HG03135 (cell line): ENCODE data around the gene LIMA1.
A peak's percentile ranks its signal among the peaks of the same experiment; 100 is the strongest.

Experiments used
- ATAC-seq: cut with Tn5 transposase; IDR thresholded peaks from one replicate; pipeline ENCODE4 v1.9.1; 2021; ENCODE audit warnings: mild to moderate bottlenecking, moderate library complexity; ENCODE audit not compliant: unreplicated experiment

LIMA1 gene

DNA sequence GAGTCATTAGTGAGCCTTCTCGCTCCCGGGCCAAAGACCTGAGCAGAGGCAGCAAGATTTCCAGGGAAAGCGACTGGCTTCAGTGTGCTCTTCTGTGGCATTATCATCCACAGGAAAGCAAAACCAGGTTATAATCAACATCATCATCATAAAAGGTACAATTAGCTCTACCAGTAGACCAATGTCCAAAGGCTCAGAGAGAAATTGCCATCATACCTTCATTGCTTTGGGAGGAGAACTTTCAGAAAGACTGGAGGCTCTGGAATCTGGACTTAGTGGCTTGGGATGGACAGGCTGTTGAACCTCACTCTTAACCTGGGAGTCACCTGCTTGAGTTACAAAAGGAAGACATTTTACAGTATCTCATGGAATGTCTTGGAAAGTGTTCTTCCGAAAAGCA lies 91.1 kb downstream of the LIMA1 start:
- ATAC-seq, result no peak

DNA sequence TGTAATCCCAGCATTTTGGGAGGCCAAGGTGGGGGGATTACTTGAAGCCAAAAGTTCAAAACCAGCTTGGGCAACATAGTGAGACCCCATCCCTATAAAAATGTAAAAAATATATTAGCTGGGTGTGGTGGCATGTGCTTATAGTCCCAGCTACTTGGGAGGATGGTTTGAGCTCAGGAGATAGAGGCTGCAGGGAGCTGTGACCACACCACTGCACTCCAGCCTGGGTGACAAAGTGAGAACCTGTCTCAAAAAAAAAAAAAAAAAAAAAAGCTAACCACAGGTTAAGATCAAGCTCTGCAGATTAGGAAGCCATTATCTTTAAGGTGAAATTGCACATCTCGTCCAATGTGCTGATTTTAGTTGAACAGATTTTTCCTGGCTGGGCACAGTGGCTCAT lies 92.5 kb downstream of the LIMA1 start:
- ATAC-seq, result no peak

GRCh38 chr12:50188875-50189575 lies 94.3 kb downstream of the LIMA1 start:
- ATAC-seq, result no peak

DNA sequence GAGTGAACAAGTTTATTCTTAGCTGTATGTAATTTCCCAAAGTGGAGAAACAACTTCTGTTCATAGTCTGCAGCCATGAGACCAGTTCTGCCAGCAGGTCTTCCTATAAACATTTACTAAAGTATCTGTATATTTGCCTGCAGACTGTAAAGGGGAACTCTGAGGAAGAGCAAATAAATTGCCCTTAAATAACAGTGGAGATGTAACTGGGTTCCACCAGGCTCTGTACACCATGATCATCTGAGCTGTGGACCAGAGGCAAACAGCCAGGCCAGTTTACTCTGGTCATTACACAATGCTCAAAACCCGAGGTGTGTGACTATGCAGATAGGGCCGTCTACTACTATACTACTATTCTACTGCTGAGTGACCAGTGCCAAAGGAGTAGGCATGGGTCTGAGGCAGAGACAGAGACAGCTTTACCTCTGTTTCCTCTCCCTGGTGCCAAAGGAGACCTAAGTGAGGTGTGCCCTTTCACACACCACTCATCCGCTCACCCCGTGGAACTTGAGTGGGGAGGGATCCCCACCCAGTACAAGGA lies 95.0 kb downstream of the LIMA1 start:
- ATAC-seq, result no peak

GRCh38 chr12:50187084-50187900 lies 96.0 kb downstream of the LIMA1 start:
- ATAC-seq, result no peak

- ATAC-seq, result no peak
These were observed 96.6 kb downstream of the LIMA1 start for GRCh38 chr12:50186681-50187080.

DNA sequence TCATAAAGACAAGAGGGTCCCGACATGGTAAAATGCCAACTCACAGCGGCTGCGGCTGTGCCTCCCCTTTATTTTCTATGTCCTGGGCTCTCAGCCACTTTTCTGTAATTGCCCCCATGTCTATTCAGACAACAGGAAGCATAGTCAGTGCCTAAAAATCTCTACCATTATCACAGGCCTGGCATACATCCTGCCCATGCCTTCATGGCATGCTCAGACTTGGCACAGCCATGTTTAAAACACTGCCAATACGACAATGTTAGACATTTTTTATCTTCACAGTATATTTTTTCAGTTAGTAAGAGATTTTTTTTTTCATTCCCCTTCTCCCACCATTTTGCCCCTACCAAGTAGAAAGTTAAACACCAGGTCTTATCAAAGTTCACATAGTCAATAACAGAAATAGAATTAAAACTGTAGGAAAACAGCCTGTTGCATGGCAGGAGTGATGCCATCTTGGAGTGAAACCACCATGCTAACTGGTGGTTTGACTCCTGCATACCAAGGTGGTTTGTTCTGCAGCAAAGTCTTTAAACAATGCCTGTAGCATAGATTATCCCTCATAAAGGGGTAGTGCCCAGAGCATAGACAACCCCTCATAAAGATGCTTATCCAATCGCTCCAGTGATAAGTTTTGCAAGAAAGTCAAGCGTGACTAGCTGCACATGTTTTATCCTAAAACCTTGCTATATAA lies 97.2 kb downstream of the LIMA1 start:
- ATAC-seq, result no peak

GRCh38 chr12:50185301-50185895 lies 97.9 kb downstream of the LIMA1 start:
- no peak for ATAC-seq

DNA sequence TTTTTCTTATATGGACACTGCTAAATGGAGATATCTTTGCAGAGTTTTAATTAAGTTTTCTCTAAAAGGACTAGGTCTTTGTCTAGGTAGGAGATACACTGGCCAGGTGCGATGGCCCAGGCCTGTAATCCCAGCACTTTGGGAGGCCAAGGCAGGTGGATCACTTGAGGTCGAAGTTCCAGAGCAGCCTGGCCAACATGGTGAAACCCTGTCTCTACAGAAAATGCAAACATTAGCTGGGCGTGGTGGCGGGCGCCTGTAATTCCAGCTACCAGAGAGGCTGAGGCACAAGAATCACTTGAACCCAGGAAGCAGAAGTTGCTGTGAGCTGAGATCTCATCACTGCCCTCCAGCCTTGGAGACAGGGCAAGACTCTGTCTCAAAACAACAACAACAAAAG lies 99.1 kb downstream of the LIMA1 start:
- ATAC-seq, result no peak

DNA sequence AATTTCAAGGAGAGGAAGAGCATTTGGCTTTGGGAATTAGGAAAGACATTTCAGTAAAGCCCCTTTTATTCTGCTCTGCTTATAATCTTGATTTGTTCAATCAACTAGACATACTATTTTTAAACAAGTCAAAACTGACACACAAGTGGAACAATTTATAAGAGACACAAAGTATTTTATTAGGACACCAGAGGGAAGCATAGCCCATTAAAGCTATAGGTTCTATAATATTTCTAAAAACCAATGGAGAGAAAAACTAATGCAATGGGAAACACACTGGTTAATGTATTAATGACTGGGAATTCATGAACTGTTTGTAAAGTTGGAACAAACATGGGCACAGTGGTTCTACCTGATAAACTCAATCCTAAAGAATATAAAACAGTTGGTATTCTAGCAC lies 100.9 kb downstream of the LIMA1 start:
- ATAC-seq, result no peak

DNA sequence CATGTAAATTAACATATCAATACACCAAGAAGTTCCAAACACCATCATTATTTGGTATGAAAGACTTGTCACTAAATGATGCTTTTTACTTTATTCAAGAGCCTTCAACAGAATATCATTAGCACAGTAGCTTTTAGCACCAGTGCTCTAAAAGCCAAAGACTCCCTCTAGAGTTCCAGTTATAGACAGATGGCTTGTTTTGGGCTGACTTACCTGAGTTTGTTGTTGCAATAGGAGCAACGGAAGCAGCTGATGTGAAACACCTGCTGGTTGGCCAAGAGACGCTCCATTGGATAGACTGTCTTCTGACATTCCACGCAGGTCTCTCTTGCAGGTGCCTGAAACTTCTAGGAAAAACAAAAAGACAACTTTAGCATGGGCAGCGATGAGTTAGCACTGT lies 101.6 kb downstream of the LIMA1 start:
- ATAC-seq, result no peak

GRCh38 chr12:50175716-50176026 lies 107.6 kb downstream of the LIMA1 start:
- ATAC-seq, result no peak

- no peak for ATAC-seq
These were observed 108.2 kb downstream of the LIMA1 start for GRCh38 chr12:50174971-50175715.

GRCh38 chr12:50167049-50167828 lies 116.1 kb downstream of the LIMA1 start, which contains the start of gene CERS5:
TSS of gene CERS5 (minus strand) at chr12:50167369. CDS start at chr12:50167297, 72 bp downstream.
- peak; percentile 96 for ATAC-seq

DNA sequence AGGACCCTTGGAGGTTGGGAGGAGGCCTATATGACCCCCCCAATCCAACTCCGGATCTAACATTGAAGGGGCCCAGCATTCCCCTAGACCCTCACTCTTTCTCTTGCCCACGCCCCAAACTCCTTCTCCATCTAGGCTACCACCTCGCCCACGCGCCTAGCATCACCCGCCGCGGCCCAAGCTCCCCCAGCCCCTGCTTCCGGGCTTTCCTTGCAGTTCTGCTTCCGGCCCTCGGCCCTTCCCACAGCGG lies 116.6 kb downstream of the LIMA1 start:
- ATAC-seq, result peak; percentile 43

- ATAC-seq, result no peak
These were observed 118.4 kb downstream of the LIMA1 start for GRCh38 chr12:50164963-50165362.

DNA sequence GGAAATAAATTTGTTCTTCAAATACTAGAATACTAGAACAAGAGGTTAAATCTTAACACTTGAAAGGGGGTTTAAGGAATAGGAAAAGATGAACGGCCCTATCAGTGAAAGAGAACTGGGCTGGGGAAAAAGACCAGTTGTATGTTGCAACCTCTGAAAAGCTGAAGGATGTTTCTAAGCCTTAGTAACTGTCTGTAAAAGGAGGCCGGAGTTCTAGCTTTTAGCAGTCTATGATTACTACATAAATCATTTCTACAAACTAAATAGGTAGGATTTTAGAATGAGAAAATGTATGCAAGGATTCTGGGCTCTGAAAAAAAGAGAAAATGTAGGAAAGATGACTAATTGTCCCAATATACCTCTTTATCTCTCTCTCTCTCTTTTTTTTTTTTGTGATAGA lies 121.1 kb downstream of the LIMA1 start:
- ATAC-seq, result no peak

DNA sequence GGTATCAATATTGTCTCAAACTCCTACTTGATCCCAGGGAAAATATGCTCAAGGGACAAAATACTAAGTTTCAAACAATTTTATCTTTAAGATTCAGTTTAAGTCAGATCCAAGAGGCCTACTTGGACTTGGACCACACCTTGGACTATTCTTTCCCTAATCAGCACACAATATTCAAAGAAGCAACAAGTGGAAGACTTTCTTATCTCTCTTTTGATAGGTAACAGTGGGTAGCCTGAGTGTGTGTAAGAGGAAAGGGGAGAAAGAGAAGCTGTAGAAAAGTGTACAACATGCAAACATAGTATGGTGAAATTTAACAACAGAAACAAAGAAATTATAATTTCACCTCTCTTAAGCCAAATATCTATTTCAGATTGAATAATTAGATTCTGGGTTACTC lies 122.7 kb downstream of the LIMA1 start:
- ATAC-seq, result no peak

DNA sequence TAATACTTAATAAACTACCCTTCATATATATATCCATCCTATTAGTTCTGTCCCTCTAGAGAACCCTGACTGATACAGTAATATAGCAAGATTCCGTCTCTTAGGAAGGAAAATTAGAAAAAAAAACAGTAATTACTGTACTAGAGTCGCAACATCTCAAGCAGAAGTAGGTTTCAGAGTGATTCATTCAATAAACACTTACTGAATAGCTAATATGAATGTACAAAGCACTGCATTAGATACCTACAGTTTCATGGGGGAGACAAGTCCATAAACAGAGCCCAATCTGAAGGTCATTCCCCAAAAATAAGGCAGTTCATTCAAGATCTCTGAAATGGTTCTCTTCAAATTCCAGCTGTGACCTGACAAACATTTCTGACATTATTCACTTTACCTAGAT lies 126.1 kb downstream of the LIMA1 start:
- ATAC-seq, result no peak

DNA sequence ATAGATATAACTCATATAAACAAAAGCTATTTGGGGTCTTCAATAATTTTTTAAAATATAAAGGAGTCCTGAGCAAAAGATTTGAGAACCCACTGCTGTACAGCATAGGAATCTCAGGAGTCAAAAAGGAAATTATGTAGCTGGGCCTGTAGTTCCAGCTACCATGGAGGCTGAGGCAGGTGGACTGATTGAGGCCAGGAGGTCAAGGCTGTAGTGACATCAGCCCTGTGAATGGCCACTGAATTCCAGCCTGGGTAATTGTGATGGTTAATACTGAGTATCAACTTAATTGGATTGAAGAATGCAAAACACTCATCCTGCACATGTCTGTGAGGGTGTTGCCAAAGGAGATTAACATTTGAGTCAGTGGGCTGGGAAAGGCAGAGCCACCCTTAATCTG lies 126.7 kb downstream of the LIMA1 start:
- ATAC-seq, result no peak
